Caco-2 (cell line): ENCODE measurements around the gene LAD1. TPM values are rescaled to one million over a fixed set of nuclear protein-coding genes. Genes with fewer than 3 reads are reported as not detected.

Source experiments
- BruUV-seq: library from RNA; stranded (reverse); fragments of 400-500 nt; replicated peaks from 2 replicates; lab custom pipeline; 2021; lab: Mats Ljungman, UMichigan
- CTCF ChIA-PET: fragments of 300-600 bp; sonication (Branson Sonifier 250); formaldehyde crosslinking; loops from one replicate; lab custom pipeline; 2022; ENCODE audit warnings: antibody characterized with exemption; lab: Charles Lee
- POLR2A ChIA-PET: fragments of 300-600 bp; sonication (Branson Sonifier 250); formaldehyde crosslinking; loops from one replicate; lab custom pipeline; 2022; ENCODE audit warnings: antibody characterized with exemption; lab: Charles Lee
- DNase-seq, 2 experiments: peaks; one replicate each; pipeline versions ENCODE4 v3.0.0 to v3.0.0-alpha.2; 2020 to 2022
- H3K27me3 ChIP-seq: replicated peaks from 2 replicates; pipeline ENCODE4 v1.6.0; 2011; ENCODE audit warnings: low read length; ENCODE audit not compliant: control insufficient read depth, insufficient read depth
- H3K36me3 ChIP-seq: 2 replicates; pipeline ENCODE4 v1.5.1; 2011; ENCODE audit warnings: low read length; ENCODE audit not compliant: control insufficient read depth, insufficient read depth
- H3K4me1 ChIP-seq: fragments of 250-450 bp; sonication (Bioruptor Pico); 2 replicates; pipeline ENCODE4 v1.5.1; 2020; ENCODE audit warnings: mild to moderate bottlenecking
- H3K4me3 ChIP-seq: 2 replicates; pipeline ENCODE4 v1.5.1; 2011; ENCODE audit warnings: low read depth, mild to moderate bottlenecking, control low read depth, low read length
- H3K9me3 ChIP-seq: fragments of 250-450 bp; sonication (Bioruptor Pico); 2 replicates; pipeline ENCODE4 v1.5.1; 2020; ENCODE audit warnings: mild to moderate bottlenecking, moderate library complexity
- H3K27ac Mint-ChIP-seq: one replicate; pipeline ENCODE4 v1.8.0; 2022; ENCODE audit warnings: mixed read lengths; ENCODE audit not compliant: unreplicated experiment
- H3K27me3 Mint-ChIP-seq: one replicate; pipeline ENCODE4 v1.8.0; 2022; ENCODE audit warnings: mixed read lengths; ENCODE audit not compliant: insufficient read depth, unreplicated experiment
- H3K36me3 Mint-ChIP-seq: one replicate; pipeline ENCODE4 v1.8.0; 2022; ENCODE audit warnings: mild to moderate bottlenecking, mixed read lengths; ENCODE audit not compliant: insufficient read depth, unreplicated experiment
- H3K4me1 Mint-ChIP-seq: one replicate; pipeline ENCODE4 v1.8.0; 2022; ENCODE audit warnings: low read depth, mixed read lengths; ENCODE audit not compliant: unreplicated experiment
- H3K4me3 Mint-ChIP-seq: one replicate; pipeline ENCODE4 v1.8.0; 2022; ENCODE audit warnings: mild to moderate bottlenecking, moderate library complexity, mixed read lengths; ENCODE audit not compliant: unreplicated experiment
- H3K9me3 Mint-ChIP-seq: one replicate; pipeline ENCODE4 v1.8.0; 2022; ENCODE audit warnings: mixed read lengths; ENCODE audit not compliant: unreplicated experiment
- CTCF ChIP-seq, 2 experiments: fragments of 200-600 bp in 1 of 2; IDR thresholded peaks; 1 replicate in 1 of 2; 2 replicates in 1 of 2; pipeline versions ENCODE4 v1.5.1 to v1.8.0; 2011 to 2022; ENCODE audit warnings: antibody characterized with exemption in 1 of 2, control low read depth in 1 of 2, inconsistent platforms in 1 of 2, low read depth in 1 of 2, low read length in 1 of 2, mild to moderate bottlenecking in 1 of 2, moderate library complexity in 1 of 2; ENCODE audit not compliant: insufficient read depth in 1 of 2, severe bottlenecking in 1 of 2, unreplicated experiment in 1 of 2
- intact Hi-C: fragments of 100-400 bp; cut with micrococcal nuclease; formaldehyde crosslinking; loops from one replicate; pipeline ENCODE4 v1.10.0; 2022; ENCODE audit not compliant: unreplicated experiment
- total RNA-seq: library from RNA; stranded (reverse); gene quantifications from 2 replicates; pipeline ENCODE4 v1.2.3, GENCODE V29; 2022

LAD1 gene
- total RNA-seq, 1 experiment from 2014 or later = 80.5 TPM

GRCh38 chr1:201421041-201421440 is 21.9 kb upstream of the LAD1 start:
- intact Hi-C loops = no loop called here
- ChIA-PET CTCF (interaction anchor here (0.6 kb wide), 1 partner anchor 1506 kb away, joined by 3 read pairs; no protein-coding TSS in a partner anchor), POLR2A (no interaction called here)
- Mint-ChIP-seq H3K9me3 (no peaks in the 10 kb centered on the region), H3K4me3 (no peak overlapping the region), H3K27me3 (no peaks in the 10 kb centered on the region), H3K36me3 (no peaks in the 10 kb centered on the region), H3K4me1 (no peaks in the 10 kb centered on the region), H3K27ac (no peak overlapping the region)
- BruUV-seq = no TSS peak
- Histone ChIP-seq H3K9me3 (no peaks in the 10 kb centered on the region), H3K4me3 (no peak overlapping the region), H3K27me3 (no peaks in the 10 kb centered on the region), H3K4me1 (peaks cover 7% of the 10 kb centered on the region), H3K36me3 (no peaks in the 10 kb centered on the region)
- no peak for DNase-seq
- no peak for TF ChIP-seq CTCF (IDR thresholded peaks at IDR 0.05; ENCODE audit: insufficient read depth in 1 of 2, low read depth in 1 of 2, low read length in 1 of 2, severe bottlenecking in 1 of 2, unreplicated experiment in 1 of 2)

DNA sequence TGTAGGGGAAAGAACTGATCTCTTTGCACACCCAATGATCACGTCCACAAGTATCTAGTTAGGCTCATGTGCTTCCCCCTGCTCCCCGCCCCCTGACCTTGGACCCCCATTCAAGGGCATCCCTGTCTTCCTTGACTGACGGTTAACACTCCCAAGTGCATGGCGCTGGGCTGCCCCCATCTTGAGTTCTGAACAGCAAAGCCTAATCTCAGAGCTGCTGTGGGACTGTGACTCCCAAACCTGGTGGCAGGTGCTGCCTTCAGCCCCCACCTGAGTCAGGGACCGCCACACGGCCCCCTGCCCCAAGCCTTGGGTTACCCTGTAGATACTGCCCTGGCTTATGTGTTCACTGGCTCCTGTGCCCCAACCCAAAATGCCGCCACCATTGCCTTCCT is 21.5 kb upstream of the LAD1 start:
- no peaks in the 10 kb centered on the region for H3K9me3 Mint-ChIP-seq
- H3K36me3 ChIP-seq = no peaks in the 10 kb centered on the region
- peaks cover 7% of the 10 kb centered on the region for H3K4me1 ChIP-seq
- H3K27me3 Mint-ChIP-seq = no peaks in the 10 kb centered on the region
- H3K4me3 ChIP-seq = no peak overlapping the region
- H3K36me3 Mint-ChIP-seq = no peaks in the 10 kb centered on the region
- ChIA-PET CTCF (interaction anchor here (0.6 to 1.6 kb wide), 2 partner anchors 15 to 1507 kb away, joined by 3 read pairs; no protein-coding TSS in a partner anchor), POLR2A (no interaction called here)
- no peaks in the 10 kb centered on the region for H3K9me3 ChIP-seq
- H3K27me3 ChIP-seq = no peaks in the 10 kb centered on the region
- BruUV-seq = no TSS peak
- no peak overlapping the region for H3K27ac Mint-ChIP-seq
- H3K4me3 Mint-ChIP-seq = no peak overlapping the region
- no peak for DNase-seq
- H3K4me1 Mint-ChIP-seq = no peaks in the 10 kb centered on the region
- no peak for TF ChIP-seq CTCF (IDR thresholded peaks at IDR 0.05; ENCODE audit: insufficient read depth in 1 of 2, low read depth in 1 of 2, low read length in 1 of 2, severe bottlenecking in 1 of 2, unreplicated experiment in 1 of 2)
- intact Hi-C loops = no loop called here

DNA sequence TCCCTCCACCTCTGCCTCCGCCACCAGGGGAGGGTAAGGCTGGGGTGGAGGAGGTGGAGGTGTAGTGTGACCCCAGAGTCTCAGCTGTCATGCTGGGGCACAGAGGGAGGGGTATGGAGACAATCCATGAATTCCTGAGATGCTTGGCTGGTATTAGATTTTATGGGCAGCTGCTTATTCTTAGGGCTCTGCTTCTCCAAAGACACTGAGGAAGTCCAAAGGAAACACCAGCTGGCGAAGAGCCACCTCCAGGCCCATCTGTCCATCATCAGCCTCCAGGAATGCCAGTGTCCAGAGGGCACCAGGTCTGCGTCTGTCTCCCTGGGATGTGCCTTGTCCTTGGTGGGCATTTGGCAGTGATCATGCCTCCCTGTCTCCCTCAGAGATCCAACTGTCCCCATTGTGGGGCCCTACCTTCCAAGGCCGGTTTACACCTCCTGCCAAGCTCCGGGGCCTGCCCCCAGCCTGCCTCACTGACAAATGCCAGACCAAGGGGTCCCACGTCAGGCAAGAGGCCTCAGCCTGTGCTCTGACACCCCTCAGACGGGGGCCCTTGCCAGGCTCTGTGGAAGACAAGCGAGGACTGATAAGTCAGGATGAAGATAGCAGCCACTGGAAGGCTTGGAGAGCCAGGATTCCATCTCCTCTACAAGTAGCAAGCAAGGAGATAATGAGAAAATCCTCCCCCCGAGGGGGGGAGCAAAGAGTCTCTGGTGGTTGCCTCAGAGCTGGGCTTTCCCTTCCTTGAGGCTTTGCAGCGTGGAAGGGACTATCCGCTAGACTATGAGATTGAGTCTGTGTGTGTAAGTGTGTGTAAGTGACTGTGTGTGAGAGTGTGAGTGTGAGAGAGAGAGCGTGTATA is 20.9 kb upstream of the LAD1 start:
- ChIA-PET CTCF (interaction anchor here (1.6 kb wide), 1 partner anchor 16 kb away, joined by 3 read pairs; no protein-coding TSS in a partner anchor), POLR2A (interaction anchor here (1.0 kb wide), 1 partner anchor 20 kb away, joined by 3 read pairs; no protein-coding TSS in a partner anchor)
- TF ChIP-seq CTCF (IDR thresholded peaks at IDR 0.05; ENCODE audit: insufficient read depth in 1 of 2, low read depth in 1 of 2, low read length in 1 of 2, severe bottlenecking in 1 of 2, unreplicated experiment in 1 of 2) = no peak
- no peak overlapping the region for H3K27ac Mint-ChIP-seq
- H3K36me3 Mint-ChIP-seq = no peaks in the 10 kb centered on the region
- no peak overlapping the region for H3K4me3 Mint-ChIP-seq
- H3K27me3 Mint-ChIP-seq = no peaks in the 10 kb centered on the region
- no peaks in the 10 kb centered on the region for H3K27me3 ChIP-seq
- no peaks in the 10 kb centered on the region for H3K36me3 ChIP-seq
- H3K4me3 ChIP-seq = no peak overlapping the region
- no peak for DNase-seq
- no peaks in the 10 kb centered on the region for H3K9me3 Mint-ChIP-seq
- intact Hi-C loops = no loop called here
- BruUV-seq = no TSS peak
- no peaks in the 10 kb centered on the region for H3K4me1 Mint-ChIP-seq
- no peaks in the 10 kb centered on the region for H3K9me3 ChIP-seq
- peaks cover 7% of the 10 kb centered on the region for H3K4me1 ChIP-seq
